IPS DF 6.9 (cell line): ENCODE measurements around the gene REPS1.
"Not testable (repeated sequence)": the region's sequence is repeated elsewhere in the genome, so short reads cannot be mapped to it uniquely, and the experiment has no call there.

Experiments used
- DNase-seq: peaks from one replicate; pipeline ENCODE4 v3.0.0-alpha.2; 2013; ENCODE audit warnings: low read depth, low spot score
- H3K27ac ChIP-seq: one replicate; pipeline ENCODE4 v1.5.1; 2013; ENCODE audit warnings: low read length, control low read depth
- H3K27me3 ChIP-seq: 2 replicates; pipeline ENCODE4 v1.6.1; 2013; ENCODE audit warnings: mild to moderate bottlenecking, low read length; ENCODE audit not compliant: control insufficient read depth, insufficient read depth
- H3K36me3 ChIP-seq: 2 replicates; pipeline ENCODE4 v1.6.1; 2013; ENCODE audit warnings: low read length; ENCODE audit not compliant: control insufficient read depth, insufficient read depth
- H3K4me1 ChIP-seq: 2 replicates; pipeline ENCODE4 v1.6.1; 2013; ENCODE audit warnings: low read length; ENCODE audit not compliant: control insufficient read depth, insufficient read depth
- H3K4me3 ChIP-seq: 2 replicates; pipeline ENCODE4 v1.5.1; 2013; ENCODE audit warnings: mild to moderate bottlenecking, low read length
- H3K9me3 ChIP-seq: 2 replicates; pipeline ENCODE4 v1.6.1; 2013; ENCODE audit warnings: low read length, inconsistent platforms; ENCODE audit not compliant: control insufficient read depth, insufficient read depth
- WGBS: extraction: QIAGEN DNeasy Blood & Tissue Kit; methylation state at CpG from one replicate; pipeline ENCODE4 v1.1.7; 2013; ENCODE audit warnings: mixed read lengths, missing lambda C conversion rate; ENCODE audit not compliant: insufficient read length, insufficient coverage; 5-methylcytosine and 5-hydroxymethylcytosine counted together

REPS1 gene, protein sequence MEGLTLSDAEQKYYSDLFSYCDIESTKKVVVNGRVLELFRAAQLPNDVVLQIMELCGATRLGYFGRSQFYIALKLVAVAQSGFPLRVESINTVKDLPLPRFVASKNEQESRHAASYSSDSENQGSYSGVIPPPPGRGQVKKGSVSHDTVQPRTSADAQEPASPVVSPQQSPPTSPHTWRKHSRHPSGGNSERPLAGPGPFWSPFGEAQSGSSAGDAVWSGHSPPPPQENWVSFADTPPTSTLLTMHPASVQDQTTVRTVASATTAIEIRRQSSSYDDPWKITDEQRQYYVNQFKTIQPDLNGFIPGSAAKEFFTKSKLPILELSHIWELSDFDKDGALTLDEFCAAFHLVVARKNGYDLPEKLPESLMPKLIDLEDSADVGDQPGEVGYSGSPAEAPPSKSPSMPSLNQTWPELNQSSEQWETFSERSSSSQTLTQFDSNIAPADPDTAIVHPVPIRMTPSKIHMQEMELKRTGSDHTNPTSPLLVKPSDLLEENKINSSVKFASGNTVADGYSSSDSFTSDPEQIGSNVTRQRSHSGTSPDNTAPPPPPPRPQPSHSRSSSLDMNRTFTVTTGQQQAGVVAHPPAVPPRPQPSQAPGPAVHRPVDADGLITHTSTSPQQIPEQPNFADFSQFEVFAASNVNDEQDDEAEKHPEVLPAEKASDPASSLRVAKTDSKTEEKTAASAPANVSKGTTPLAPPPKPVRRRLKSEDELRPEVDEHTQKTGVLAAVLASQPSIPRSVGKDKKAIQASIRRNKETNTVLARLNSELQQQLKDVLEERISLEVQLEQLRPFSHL

GRCh38 chr6:138987643-138988468, at the start of gene REPS1:
Gene REPS1, minus strand, starts transcription at chr6:138988253. Its CDS starts 571 bp downstream, at chr6:138987682.
- no CpG with 5 or more reads among the region's 105 CpGs for WGBS
- no peaks in the 10 kb centered on the region for H3K9me3 ChIP-seq
- peak; percentile 80 for DNase-seq

GRCh38 chr6:139037490-139037889, 49.4 kb upstream of the REPS1 start:
- H3K4me3 ChIP-seq, result no peak overlapping the region
- H3K9me3 ChIP-seq, result no peaks in the 10 kb centered on the region
- no peaks in the 10 kb centered on the region for H3K27me3 ChIP-seq
- 100% methylated on average over 1 of the region's 5 CpGs for WGBS
- no peak for DNase-seq
- no peaks in the 10 kb centered on the region; the same call in 1 of the 2 replicates for H3K36me3 ChIP-seq
- no peak overlapping the region for H3K27ac ChIP-seq
- H3K4me1 ChIP-seq, result peaks cover 4% of the 10 kb centered on the region

More at GRCh38 chr6:138987643-138988468, at the start of gene REPS1:
- Histone ChIP-seq H3K36me3 (no peaks in the 10 kb centered on the region), H3K4me1 (no peaks in the 10 kb centered on the region), H3K27me3 (no peaks in the 10 kb centered on the region), H3K27ac (no peak within 1 kb of the TSS), H3K4me3 (peak within 1 kb of the TSS; percentile 94)

- H3K9me3 ChIP-seq, result no peaks in the 10 kb centered on the region
- no peak overlapping the region for H3K27ac ChIP-seq
- peaks cover 4% of the 10 kb centered on the region for H3K4me1 ChIP-seq
- H3K4me3 ChIP-seq, result no peak overlapping the region; the same call in 1 of the 2 replicates
- H3K36me3 ChIP-seq, result no peaks in the 10 kb centered on the region; the same call in 1 of the 2 replicates
- no peaks in the 10 kb centered on the region for H3K27me3 ChIP-seq
- DNase-seq, result no peak
- no CpG with 5 or more reads among the region's 9 CpGs for WGBS
Observed at GRCh38 chr6:139030228-139030963, 42.3 kb upstream of the REPS1 start.

DNA sequence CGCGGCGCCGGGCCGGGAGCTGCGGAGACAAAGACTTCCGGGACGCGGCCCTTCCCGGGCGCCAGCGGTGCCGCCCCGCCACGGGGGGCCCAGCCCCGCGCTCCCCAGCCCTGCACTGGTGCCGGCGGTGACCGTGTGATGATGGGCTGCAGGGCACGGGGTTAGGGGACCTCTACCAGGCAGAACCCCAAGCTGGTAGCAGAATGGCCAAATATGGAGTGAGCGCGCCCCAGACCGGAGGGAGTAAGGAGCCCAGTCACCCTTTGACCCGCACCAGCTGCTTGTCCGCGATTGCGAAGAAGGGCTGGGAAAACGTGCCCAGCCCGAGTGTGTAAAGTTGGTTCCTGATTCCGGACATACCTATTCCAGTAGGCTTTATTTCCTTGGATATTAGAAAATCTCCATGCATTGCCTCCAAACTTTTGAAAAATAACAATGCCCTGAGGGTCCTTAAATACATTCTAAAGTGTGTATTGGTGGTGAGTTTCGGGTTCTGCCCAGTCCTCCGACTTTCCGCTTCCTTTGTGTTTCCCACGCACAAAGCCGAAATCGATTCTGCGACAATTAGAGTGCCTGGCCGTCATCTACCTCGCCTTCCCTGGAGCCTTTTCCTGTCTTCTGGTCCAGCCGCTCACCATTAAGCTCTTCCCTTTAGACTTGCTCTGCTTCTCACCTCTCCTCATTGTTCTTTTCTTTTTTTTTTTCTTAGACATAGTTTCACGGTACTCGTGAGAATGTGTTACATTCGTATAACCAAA, 41.6 kb upstream of the REPS1 start:
- WGBS, result no CpG with 5 or more reads among the region's 44 CpGs
- H3K27ac ChIP-seq, result no peak overlapping the region
- H3K36me3 ChIP-seq, result no peaks in the 10 kb centered on the region
- H3K4me1 ChIP-seq, result peaks cover 4% of the 10 kb centered on the region
- no peaks in the 10 kb centered on the region for H3K27me3 ChIP-seq
- no peak for DNase-seq
- peak overlapping the region; percentile 80; the same call in 1 of the 2 replicates for H3K4me3 ChIP-seq
- no peaks in the 10 kb centered on the region for H3K9me3 ChIP-seq

DNA sequence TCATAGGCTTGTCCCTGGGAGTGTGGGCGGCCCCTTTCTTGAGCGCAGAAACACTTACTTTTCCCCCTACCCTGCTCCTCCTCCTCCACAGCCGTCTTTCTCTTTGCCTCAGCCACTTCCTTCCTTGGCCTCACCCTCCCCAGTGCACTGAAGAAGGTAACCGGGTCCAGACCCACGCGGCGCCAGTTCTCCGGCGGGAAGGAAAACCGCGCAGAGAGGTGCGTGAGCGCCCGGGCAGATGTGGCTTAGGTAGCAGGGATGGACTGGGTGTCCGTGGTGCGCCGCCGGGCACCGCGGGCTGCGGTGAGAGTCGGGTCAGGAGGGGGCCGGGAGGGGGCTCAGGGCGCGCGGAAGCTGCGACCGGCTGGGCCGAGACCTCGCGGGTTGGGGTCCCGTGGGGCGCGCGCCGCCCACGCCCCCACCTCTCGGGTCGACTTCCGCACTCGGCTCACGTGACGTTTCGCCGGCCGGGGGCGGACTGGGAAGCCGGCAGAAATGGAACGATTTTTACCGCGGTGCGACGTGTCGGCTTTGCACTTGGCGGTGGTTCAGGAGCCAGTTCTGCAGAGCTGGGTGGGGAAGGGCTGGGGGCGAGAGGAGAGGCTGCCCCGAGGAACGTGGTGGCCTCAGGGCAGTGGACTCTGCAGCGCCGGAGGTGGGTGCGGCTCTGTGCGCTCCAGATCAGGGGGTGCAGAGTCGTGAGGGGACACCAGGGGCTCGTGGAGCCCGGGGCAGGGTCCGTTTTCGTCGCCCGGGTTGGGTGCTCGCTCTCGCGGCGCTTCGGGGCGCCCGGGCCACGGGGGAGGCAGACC, 40.8 kb upstream of the REPS1 start, which contains the start of gene ABRACL:
TSS of gene ABRACL (plus strand) at position 88 of the 812 bp plus-strand sequence. CDS start 5,416 bp downstream, outside the sequence.
- no peaks in the 10 kb centered on the region for H3K9me3 ChIP-seq
- peaks cover 4% of the 10 kb centered on the region for H3K4me1 ChIP-seq
- peak within 1 kb of the TSS; percentile 38 for H3K27ac ChIP-seq
- DNase-seq, result no peak
- no peaks in the 10 kb centered on the region for H3K27me3 ChIP-seq
- no peaks in the 10 kb centered on the region for H3K36me3 ChIP-seq
- H3K4me3 ChIP-seq, result peak within 1 kb of the TSS; percentile 80
- no CpG with 5 or more reads among the region's 77 CpGs for WGBS

DNA sequence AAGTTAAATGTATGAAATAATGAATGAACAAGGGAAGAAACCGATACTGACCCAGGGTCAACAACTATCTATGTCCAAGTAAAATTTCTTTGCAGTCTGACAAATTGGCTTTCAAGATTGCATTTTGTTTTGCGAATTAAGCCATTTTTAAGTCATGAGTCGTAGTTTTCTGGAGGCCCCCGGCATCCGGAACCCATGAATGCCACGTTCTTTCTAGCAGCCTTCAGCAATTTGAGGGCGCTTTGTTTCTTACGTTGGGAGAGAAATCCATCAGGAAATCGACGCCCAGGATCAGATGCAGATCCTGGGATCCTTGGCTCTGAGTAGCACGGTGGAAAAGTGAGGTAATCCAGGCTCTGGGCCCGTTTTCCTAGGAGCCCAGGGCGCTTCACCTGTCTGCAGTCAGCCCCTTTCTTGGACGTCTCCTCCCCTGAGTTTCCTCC, 40.2 kb upstream of the REPS1 start:
- Histone ChIP-seq H3K27ac (peak overlapping the region; percentile 38), H3K4me3 (peak overlapping the region; percentile 80; the same call in 1 of the 2 replicates), H3K9me3 (no peaks in the 10 kb centered on the region), H3K27me3 (no peaks in the 10 kb centered on the region), H3K4me1 (peaks cover 2% of the 10 kb centered on the region; the same call in 1 of the 2 replicates), H3K36me3 (no peaks in the 10 kb centered on the region)
- WGBS, result no CpG with 5 or more reads among the region's 14 CpGs
- peak; percentile 57 for DNase-seq

- peaks cover 2% of the 10 kb centered on the region; the same call in 1 of the 2 replicates for H3K4me1 ChIP-seq
- no peaks in the 10 kb centered on the region for H3K27me3 ChIP-seq
- no peak overlapping the region for H3K27ac ChIP-seq
- H3K9me3 ChIP-seq, result no peaks in the 10 kb centered on the region
- WGBS, result no CpG with 5 or more reads among the region's 10 CpGs
- H3K36me3 ChIP-seq, result no peaks in the 10 kb centered on the region
- no peak for DNase-seq
- H3K4me3 ChIP-seq, result peak overlapping the region; percentile 3; the same call in 1 of the 2 replicates
Observed at GRCh38 chr6:139027620-139028182, 39.6 kb upstream of the REPS1 start.

GRCh38 chr6:139025416-139025815, 37.4 kb upstream of the REPS1 start:
- not testable (repeated sequence) for H3K4me1 ChIP-seq, DNase-seq, H3K27ac ChIP-seq, H3K36me3 ChIP-seq, H3K4me3 ChIP-seq, H3K9me3 ChIP-seq, H3K27me3 ChIP-seq
- no CpG with 5 or more reads among the region's 3 CpGs for WGBS
